ENCODE results near the gene ACACB. TPM values are rescaled to one million over a fixed set of nuclear protein-coding genes. Genes with fewer than 3 reads are reported as not detected.
"Not testable (repeated sequence)": the region's sequence is repeated elsewhere in the genome, so short reads cannot be mapped to it uniquely, and the experiment has no call there.

The ACACB gene
- total RNA-seq, 1 donor from 2014 or later: 130 TPM

- Histone ChIP-seq H3K27me3 (no peaks in the 10 kb centered on the region), H3K4me1 (peaks cover 3% of the 10 kb centered on the region), H3K9me3 (no peaks in the 10 kb centered on the region), H3K4me3 (no peak overlapping the region), H3K27ac (no peak overlapping the region), H3K36me3 (peaks cover 0 to 8% of the 10 kb centered on the region in 2 donors)
- TF ChIP-seq CTCF (IDR thresholded peaks at IDR 0.05): no peak
- no peak for TF ChIP-seq POLR2AphosphoS5 (IDR thresholded peaks at IDR 0.05; ENCODE audit: insufficient read depth in 1 of 2, low read depth in 1 of 2)
- no peak for TF ChIP-seq POLR2A (IDR thresholded peaks at IDR 0.05)
- DNase-seq (ENCODE audit: extremely low spot score in 2 of 2): no peak
- intact Hi-C loops (cut with DNase I): no loop called here
These were observed 23.4 kb downstream of the ACACB start for GRCh38 chr12:109139791-109140190.

GRCh38 chr12:109140560-109140959, 24.2 kb downstream of the ACACB start:
- Histone ChIP-seq H3K27me3 (no peaks in the 10 kb centered on the region), H3K4me1 (peaks cover 3% of the 10 kb centered on the region), H3K27ac (no peak overlapping the region), H3K9me3 (no peaks in the 10 kb centered on the region), H3K36me3 (peaks cover 0 to 8% of the 10 kb centered on the region in 2 donors), H3K4me3 (no peak overlapping the region)
- no peak for DNase-seq (ENCODE audit: extremely low spot score in 2 of 2)
- intact Hi-C loops (cut with DNase I): no loop called here
- TF ChIP-seq CTCF (IDR thresholded peaks at IDR 0.05): no peak
- TF ChIP-seq POLR2AphosphoS5 (IDR thresholded peaks at IDR 0.05; ENCODE audit: insufficient read depth in 1 of 2, low read depth in 1 of 2): no peak
- no peak for TF ChIP-seq POLR2A (IDR thresholded peaks at IDR 0.05)

- H3K36me3 ChIP-seq: peaks cover 0 to 8% of the 10 kb centered on the region in 2 donors
- DNase-seq (ENCODE audit: extremely low spot score in 2 of 2): no peak
- H3K4me3 ChIP-seq: no peak overlapping the region
- TF ChIP-seq POLR2AphosphoS5 (IDR thresholded peaks at IDR 0.05; ENCODE audit: insufficient read depth in 1 of 2, low read depth in 1 of 2) (no peak), POLR2A (IDR thresholded peaks at IDR 0.05) (no peak), CTCF (IDR thresholded peaks at IDR 0.05) (no peak)
- intact Hi-C loops (cut with DNase I): no loop called here
- H3K27me3 ChIP-seq: no peaks in the 10 kb centered on the region
- H3K27ac ChIP-seq: no peak overlapping the region
- H3K4me1 ChIP-seq: peaks cover 27% of the 10 kb centered on the region
- H3K9me3 ChIP-seq: no peaks in the 10 kb centered on the region
These were observed 27.8 kb downstream of the ACACB start for GRCh38 chr12:109144224-109144623.

GRCh38 chr12:109147126-109147525, 30.7 kb downstream of the ACACB start:
- Histone ChIP-seq H3K4me1 (peaks cover 27% of the 10 kb centered on the region), H3K27ac (peak overlapping the region; percentile 56)
- H3K27me3 ChIP-seq; intact Hi-C loops (cut with DNase I); H3K9me3 ChIP-seq; DNase-seq (ENCODE audit: extremely low spot score in 2 of 2); H3K36me3 ChIP-seq; H3K4me3 ChIP-seq: not testable (repeated sequence)

- no peak for DNase-seq (ENCODE audit: extremely low spot score in 2 of 2)
- Histone ChIP-seq H3K27ac (peak overlapping the region; percentile 56), H3K27me3 (no peaks in the 10 kb centered on the region), H3K4me1 (peaks cover 27% of the 10 kb centered on the region), H3K4me3 (no peak overlapping the region), H3K9me3 (no peaks in the 10 kb centered on the region), H3K36me3 (no peaks in the 10 kb centered on the region)
- TF ChIP-seq POLR2A (IDR thresholded peaks at IDR 0.05): no peak
- peak in 1 of 2 donors; percentile 79 for TF ChIP-seq POLR2AphosphoS5 (IDR thresholded peaks at IDR 0.05; ENCODE audit: insufficient read depth in 1 of 2, low read depth in 1 of 2)
- TF ChIP-seq CTCF (IDR thresholded peaks at IDR 0.05): no peak
- intact Hi-C loops (cut with DNase I): no loop called here
These were observed 31.6 kb downstream of the ACACB start for GRCh38 chr12:109147954-109148353.

All from vagina (tissue), 2 donors.